Fibroblast of mammary gland (primary cell): ENCODE results near the gene SLC36A1.
A peak's percentile ranks its signal among the peaks of the same experiment; 100 is the strongest.

ENCODE experiments used
- DNase-seq: peaks from one replicate; pipeline ENCODE4 v3.0.0-alpha.2; 2010; ENCODE audit warnings: low read depth
- H3K4me3 ChIP-seq: 2 replicates; pipeline ENCODE4 v1.5.1; 2011; ENCODE audit warnings: low read depth, mild to moderate bottlenecking, low read length, moderate library complexity; ENCODE audit not compliant: control insufficient read depth
- CTCF ChIP-seq: conservative IDR thresholded peaks from 2 replicates; pipeline ENCODE4 v1.5.1; 2011; ENCODE audit warnings: low read depth, low read length, inconsistent platforms; ENCODE audit not compliant: control insufficient read depth, insufficient read depth

Gene SLC36A1

GRCh38 chr5:151434570-151435237, 12.7 kb upstream of the SLC36A1 start:
- H3K4me3 ChIP-seq: no peak overlapping the region
- no peak for TF ChIP-seq CTCF
- DNase-seq: no peak

GRCh38 chr5:151448038-151448985, 909 bp downstream of the SLC36A1 start:
- H3K4me3 ChIP-seq: peak overlapping the region; percentile 95
- peak; percentile 20 for TF ChIP-seq CTCF
- DNase-seq: peak; percentile 8

- TF ChIP-seq CTCF: no peak
- H3K4me3 ChIP-seq: no peak overlapping the region
- no peak for DNase-seq
Observed at GRCh38 chr5:151449297-151449696, 1.9 kb downstream of the SLC36A1 start.

GRCh38 chr5:151449839-151450238, 2.4 kb downstream of the SLC36A1 start:
- no peak overlapping the region for H3K4me3 ChIP-seq
- no peak for TF ChIP-seq CTCF
- DNase-seq: no peak

GRCh38 chr5:151450605-151451004, 3.2 kb downstream of the SLC36A1 start:
- TF ChIP-seq CTCF: no peak
- H3K4me3 ChIP-seq: no peak overlapping the region
- DNase-seq: peak; percentile 47

GRCh38 chr5:151451626-151452520, 4.5 kb downstream of the SLC36A1 start:
- TF ChIP-seq CTCF: no peak
- DNase-seq: peak; percentile 66
- no peak overlapping the region for H3K4me3 ChIP-seq
